Daoy (cell line): ENCODE data around the gene SH2D6. TPM values are rescaled to one million over a fixed set of nuclear protein-coding genes. Genes with fewer than 3 reads are reported as not detected.
"Not testable (repeated sequence)": the region's sequence is repeated elsewhere in the genome, so short reads cannot be mapped to it uniquely, and the experiment has no call there.

Experiments
- DNase-seq: peaks from one replicate; pipeline ENCODE4 v3.0.0-alpha.2; 2015; ENCODE audit warnings: low read depth
- total RNA-seq: library from RNA; depleted of rRNA; stranded (reverse); fragments of >200 nt; shearing (Covaris generic); gene quantifications from 2 replicates; pipeline ENCODE4 v1.2.3, GENCODE V29; 2014

SH2D6 gene
- total RNA-seq, 1 experiment from 2014 or later, result 0.34 TPM

DNA sequence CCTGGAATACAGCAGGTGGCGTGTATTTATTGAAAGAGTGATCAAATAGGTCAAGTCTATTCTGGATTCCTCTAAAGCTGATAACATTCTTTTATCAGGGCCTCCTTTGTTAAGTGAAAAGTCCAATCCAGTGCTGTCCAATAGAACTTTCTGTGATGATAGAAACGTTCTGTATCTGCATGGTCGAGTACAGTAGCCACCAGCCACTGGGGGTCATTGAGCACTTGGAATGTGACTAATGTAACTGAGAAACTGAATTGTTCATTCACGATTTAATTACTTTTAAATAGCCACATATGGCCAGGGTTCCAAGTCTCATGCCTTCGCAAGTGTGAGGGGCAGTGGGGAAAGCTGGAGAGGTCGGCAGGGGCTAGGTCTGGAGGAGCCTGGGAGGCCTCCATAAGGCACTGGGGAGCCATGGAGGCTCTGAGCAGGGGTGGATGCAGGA lies 20.5 kb downstream of the SH2D6 start:
- DNase-seq, result no peak

DNA sequence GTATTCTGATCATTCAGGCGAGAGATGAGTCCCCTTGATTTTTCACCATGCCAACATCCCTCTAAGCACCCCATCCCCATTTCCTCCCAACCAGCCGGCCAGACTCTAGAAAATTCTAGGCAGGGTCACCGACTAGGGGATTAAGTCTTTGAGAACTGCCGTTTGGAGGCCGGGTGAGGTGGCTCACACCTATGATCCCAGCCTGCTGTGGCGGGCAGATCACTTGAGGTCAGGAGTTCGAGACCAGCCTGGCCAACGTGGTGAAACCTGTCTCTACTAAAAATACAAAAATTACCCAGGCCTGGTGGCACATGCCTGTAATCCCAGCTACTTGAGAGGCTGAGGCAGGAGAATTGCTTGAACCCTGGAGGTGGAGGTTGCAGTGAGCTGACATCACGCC lies 21.1 kb downstream of the SH2D6 start:
- DNase-seq, result not testable (repeated sequence)

DNA sequence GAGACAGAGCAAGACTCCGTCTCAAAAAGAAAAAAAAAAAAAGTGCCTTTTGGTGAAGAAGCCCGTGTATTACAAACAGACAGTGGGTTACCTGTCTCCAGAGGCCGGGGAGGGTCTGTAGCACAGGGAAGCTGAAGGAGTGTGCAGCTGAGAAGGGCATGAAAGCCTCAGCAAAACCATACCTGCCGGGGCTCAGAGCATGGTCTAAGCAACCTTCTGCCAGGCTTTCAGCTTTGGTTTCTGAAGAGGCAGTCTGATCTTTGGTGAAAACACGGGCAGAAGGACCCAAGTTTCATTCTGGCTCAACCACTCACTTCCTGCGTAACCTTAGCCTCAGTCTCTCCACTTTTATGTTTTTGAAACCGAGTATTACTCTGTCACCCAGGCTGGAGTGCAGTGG lies 21.5 kb downstream of the SH2D6 start:
- DNase-seq, result no peak

DNA sequence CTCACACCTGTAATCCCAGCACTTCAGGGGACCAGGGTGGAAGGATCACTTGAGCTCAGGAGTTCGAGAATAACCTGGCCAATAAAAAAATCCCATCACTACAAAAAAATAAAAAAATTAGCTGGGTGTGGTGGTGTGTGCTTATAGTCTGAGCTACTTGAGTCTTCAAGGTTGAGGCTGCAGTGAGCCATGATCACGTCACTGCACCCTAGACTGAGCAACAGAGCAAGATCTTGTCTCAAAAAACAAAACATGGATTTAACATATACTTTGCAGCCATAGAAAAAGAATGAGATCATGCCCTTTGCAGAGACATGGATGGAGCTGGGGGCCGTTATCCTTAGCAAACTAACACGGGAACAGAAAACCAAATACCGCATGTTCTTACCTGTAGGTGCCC lies 22.2 kb downstream of the SH2D6 start:
- DNase-seq, result no peak

DNA sequence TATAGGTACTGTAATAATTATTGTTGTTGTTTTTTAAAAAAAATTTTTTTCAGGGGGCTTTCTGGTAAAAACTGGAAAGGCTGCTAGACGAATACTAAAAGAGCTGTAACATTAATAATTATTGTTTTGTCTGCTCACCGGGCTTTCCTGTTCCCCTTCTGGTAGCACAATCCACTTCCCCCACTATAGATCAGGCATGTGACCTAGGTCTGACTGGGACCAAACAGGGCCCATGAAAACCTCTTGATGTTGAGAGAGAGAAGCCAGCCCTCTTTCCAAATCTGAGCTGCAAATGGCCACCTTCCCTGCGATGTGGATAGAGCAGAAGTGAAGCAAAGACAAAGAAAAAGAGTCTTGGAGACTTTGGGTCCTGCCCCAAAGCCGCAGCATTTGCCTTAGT lies 23.4 kb downstream of the SH2D6 start:
- DNase-seq, result no peak

DNA sequence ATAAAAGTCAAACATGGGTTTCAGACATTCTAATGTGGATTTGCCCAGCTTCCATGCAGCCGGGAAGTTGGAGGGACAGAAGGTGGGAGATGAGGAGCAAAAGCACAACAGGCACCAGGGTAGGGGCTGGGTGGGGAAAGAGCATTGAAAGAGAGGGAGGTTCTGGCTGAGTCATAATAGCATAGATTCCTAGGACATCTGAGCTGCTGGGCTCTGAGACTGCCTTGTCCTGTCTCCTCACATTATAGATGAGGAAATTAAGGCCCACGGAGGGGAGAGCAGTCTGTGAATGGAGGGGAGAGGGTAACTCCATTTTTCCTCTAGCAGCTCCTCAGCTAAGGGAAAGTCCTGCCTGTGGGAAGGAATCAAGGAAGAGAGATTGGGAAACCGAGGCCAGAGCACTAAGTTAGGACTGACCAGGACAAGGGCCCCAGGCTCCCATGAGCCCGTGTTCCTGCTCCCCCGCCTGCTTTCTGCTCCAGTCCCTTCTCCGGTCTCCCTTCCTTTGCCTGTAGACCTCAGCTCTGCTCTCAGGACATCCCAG lies 26.2 kb downstream of the SH2D6 start:
- DNase-seq, result no peak

DNA sequence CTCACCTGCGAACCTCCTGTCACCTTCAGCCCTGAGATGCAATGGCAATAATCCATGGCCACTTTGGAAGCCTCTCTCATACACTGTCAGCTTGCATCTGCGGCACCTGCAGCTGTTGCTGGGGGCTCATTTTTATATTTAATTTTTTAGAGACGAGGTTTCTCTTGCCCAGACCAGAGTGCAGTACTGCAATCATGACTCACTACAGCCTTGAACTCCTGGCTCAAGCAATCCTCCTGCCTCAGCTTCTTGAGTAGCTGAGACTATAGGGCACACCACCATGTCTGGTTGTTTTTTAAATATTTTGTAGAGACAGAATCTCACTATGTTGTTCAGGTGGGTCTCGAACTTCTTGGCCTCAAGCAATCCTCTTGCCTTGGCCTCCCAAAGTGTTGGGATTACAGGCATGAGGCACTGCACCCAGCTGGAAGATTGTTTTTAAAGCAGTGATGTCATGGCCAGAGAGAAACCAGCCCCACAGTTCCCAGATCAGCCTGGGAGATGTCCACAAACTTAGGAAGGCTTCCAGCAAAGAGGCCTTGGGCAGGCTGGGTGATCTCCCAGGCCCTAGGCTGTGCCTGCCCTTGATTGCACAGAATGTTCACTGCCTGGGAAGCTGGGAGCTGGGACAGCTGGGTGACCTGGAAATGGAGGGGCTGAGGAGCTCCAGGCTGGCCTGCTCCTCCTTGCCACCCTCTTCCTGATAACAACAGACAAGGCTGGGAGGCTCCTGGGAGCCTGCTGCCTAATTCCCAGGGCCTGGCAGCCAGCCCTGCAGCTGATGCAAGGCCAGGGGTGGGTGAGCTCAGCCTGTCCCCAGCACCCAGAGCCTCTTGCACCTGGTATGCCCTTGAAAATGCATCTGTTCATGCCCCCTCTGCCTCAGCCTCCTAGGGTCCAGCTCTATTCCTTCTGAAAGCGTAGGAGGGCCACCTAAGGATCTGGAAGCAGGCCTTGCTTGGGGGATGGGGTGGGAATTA lies 27.1 kb downstream of the SH2D6 start:
- peak; percentile 36 for DNase-seq

DNA sequence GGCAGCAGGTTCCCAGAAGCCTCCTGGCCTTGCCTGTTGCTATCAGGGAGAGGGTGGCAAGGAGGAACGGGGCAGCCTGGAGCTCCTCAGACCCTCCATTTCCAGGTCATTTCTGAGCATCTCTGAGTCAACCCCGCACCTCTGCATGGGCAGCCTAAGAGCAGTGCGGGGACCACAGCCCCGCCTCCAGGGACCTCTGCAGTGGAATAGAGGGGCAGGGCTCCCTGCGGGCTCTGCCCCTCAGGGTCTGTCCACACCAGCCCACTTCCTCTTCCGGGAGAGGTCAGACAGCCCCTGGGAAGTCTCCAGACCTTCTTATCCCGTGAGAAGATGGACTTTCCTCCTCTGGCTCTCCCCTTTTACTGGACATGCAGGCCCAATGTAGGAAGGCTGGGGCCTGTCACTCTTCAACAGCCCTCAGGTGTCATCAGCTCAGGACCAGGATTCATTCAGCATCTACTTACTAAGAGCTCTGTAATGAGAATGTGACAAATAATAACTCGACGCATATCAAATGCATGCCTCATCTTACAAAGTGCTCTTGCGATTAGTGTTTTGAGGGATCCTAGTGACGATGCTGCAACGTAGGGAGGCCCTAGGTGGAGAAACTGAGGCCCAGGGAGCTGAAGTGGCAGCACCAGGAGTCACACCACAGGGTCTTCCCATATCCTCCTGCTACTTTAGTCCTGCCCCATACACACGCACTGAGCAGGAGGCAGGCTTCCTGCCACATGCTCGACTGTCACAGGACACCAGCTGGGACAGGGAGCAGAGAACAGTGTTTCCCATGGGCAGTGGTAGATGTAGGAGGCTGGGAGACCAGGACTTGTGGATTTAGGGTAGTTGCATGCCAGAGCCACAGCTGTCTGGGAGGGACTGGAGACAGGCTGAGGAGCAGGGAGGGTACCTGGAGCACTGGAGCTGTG lies 28.0 kb downstream of the SH2D6 start:
- DNase-seq, result no peak

DNA sequence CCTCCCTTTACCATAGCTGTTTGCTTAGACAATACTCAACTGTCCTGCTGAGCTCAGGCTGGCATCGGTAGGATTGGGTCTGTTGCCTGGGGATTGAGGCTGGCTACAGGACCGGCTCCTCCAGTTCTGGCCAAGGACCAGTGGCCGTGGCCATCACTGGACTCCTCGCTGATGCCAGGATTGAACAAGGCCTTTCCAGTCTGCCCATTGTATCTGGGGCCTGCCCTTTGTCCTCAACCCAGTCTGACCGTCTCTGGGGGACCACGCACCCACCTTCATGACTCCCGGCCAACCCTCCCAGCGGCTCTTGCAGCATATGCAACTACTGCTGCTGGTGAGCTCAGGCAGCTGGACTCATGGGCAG lies 28.7 kb downstream of the SH2D6 start:
- no peak for DNase-seq

DNA sequence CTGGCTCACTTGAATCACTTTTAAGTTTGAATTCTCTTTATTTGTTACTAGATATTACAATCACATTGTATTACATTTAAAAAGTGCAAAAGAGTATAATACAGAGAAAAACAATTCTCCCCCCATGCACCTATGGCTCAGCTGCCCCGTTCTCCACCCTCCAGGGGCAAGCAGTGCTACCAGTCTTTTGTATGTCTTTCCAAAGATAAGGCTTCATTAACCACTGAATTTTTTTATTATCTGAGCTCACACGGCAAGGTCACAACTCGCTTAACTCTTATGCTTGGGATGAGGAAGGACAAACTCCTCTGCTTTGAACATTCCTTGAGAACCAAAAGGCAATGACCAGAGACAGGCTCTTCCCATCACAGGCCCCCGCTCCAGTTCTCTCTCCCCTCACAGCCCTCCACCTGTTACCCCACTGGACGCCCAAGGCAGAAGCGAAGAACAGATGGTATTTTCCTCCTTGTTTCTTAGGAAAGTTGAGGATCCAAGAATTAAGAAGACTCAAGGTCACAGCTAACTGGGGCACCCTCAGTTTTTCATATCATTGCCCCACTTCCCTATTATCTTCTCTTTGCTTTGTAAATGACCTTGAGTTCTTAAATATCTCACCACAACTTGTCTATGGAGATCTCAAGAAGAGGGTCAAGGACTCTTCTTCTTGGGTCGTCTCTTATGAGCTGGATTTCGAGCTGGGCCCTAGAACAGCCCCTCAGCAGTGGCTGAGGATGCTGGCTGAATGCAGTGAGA lies 30.1 kb downstream of the SH2D6 start:
- no peak for DNase-seq

DNA sequence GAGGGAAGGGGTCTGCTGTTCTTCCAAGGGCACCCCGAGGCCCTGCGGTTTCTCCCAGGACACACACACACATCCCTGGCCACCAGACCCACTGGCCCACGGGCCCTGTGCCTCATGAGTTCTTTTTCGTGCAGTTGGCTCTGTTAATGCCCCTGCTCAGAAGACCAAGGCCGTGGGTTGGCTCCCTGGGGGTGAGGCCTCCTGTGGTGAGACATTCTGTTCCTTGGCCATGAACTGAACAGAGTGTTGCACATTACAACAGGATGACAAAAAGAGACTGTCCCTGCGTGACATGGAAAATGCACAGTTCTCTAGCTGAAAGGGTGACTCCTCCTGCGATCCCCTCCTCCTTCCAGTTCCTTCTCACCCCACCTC lies 30.7 kb downstream of the SH2D6 start:
- no peak for DNase-seq

DNA sequence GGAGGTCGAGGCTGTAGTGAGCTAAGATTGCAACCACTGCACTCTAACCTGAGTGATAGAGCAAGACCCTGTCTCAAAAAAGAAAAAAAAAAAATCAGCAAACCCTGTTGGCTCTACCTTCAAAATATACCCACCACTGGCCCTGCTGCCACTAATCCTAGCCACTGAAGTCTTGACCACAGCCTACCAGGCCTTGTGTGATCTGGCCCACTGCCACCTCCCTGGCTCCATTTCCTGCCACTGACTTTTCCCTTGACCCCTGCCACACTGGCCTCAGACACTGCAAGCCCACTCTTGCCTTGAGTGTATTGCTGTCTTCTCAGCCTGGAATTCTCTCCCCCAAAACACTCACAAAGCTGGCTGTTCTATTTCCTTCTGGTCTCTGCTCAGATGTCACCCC lies 33.7 kb downstream of the SH2D6 start:
- DNase-seq, result no peak

DNA sequence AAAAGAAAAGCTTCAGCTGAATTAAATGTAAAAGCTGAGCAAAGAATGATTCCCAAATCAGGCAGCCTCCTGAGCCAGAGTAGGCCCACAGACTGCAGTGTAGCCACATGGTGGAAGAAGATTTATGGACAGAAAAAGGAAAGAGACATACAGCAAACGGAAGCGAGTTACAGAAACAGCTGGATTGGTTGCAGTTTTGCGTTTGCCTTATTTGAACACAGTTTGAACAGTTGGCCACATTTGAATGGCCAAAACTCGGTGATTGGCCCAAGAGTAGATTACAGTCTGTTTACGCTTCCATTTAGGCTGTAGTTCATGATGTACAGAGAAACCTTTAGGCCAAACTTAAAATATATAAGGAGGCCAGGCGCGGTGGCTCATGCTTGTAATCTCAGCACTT lies 35.1 kb downstream of the SH2D6 start:
- no peak for DNase-seq

DNA sequence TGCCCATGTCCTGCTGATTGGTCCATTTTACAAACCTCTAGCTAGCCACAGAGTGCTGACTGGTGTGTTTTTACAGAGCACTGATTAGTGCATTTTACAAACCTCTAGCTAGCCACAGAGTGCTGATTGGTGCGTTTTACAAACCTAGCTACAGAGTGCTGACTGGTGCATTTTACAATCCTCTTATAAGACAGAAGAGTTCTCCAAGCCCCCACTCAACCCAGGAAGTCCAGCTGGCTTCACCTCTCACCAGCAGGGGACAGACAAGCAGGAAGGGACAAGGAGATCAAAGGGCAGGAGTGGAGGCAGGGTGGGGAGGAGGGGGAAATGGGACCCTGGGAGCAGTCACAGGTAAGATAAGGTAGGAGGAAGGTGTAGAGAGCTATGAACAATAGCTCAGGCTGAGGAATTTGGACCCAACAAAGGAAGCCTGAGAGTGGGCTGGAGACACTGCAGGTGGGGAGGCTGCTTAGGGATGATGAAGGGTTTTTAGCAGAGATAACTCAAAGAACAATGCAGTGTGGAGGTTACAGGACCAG lies 37.1 kb downstream of the SH2D6 start:
- no peak for DNase-seq

DNA sequence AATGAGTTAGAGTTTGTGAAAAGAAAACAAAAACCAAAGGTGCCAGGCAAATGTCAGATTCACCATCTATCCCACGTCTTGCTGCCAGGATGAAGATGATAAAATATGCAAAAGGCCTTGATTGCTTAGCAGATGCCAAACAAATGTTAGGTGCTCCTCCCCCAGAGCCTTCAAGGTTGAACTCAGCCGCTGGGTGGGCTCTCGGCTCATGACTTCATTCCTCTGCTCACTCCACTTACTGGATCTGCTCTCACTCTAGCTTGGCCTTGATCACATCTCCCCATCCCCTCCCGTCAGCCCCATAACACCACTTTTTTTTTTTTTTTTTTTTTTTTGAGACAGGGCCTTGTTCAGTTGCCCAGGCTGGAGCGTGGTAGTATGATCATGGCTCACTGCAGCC lies 38.5 kb downstream of the SH2D6 start:
- DNase-seq, result no peak

DNA sequence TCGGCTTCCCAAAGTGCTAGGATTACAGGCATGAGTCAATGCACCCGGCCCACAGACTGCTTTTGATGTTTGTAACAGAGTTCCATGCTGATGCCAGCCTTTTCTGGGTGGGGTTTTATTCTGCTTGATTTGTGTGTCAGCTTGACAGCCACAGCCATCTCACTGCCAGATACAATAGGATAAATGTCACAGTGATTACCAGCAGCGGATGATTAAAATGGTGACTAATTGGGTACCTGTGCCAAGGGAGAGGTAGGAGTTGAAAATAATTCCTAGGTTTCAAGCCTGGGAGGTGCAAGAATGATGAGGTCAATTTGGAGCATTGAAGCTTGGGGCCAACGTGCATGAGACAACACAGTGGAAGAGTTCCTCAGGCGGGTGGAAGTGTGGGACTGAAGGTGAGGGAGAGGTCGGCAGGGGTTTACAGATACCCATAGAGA lies 39.4 kb downstream of the SH2D6 start:
- peak; percentile 76 for DNase-seq

DNA sequence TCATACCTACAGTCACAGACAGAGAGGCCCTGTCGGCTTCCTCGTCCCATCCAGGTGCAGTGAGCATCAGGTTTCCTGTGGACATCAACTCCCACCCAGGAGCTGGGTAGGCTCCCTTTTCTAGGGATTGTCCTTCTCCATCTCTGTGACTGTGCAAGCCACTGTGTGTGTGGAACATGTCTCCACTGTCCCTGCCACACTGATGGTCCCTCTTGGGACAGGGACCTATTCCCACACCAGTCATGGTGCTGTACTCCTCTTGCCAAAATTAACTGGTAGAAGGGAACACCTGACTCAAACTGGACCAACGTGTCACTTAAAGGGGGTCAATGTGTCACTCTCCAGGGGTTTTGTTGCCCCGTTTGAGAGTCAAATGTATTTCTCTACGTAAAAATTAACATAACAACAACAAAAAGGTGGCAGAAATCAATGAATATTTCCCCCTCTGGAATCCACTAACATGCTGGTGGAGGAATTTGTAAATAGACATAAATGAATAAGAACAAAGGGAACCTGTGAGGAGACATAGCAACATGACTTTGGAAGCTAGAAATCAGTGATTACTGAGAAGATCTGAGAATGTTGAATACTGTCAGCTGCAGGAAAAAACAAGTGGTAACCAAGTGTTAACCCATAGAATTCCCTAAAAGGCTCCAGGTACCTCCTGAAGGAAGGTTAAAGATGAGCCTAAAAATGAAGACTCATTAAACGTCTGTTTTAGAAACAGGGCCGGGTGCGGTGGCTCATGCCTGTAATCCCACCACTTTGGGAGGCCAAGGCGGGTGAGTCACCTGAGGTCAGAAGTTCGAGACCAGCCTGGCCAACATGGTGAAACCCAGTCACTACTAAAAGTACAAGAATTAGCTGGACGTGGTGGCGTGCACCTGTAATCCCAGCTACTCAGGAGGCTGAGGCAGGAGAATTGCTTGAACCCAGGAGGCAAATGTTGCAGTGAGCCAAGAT lies 40.4 kb downstream of the SH2D6 start:
- DNase-seq, result peak; percentile 31

DNA sequence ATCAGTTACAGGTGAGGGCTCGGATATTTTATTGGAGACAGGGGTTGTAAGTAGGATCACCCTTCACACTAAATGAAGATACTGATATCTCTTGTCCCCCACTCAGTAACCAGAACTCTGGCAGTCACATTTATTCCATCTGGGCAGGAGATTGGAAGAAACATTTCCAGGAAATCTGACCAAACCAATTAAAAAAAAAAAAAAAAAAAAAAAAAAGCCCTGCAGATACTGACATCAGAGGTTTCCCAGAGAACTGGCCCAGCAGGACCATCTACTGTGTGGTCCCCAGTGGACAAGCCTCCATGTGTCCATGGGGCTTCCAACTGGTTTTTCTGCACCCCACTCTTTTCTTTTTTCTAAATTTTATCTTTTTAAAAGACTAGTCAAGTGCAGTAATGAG lies 41.3 kb downstream of the SH2D6 start:
- DNase-seq, result no peak

DNA sequence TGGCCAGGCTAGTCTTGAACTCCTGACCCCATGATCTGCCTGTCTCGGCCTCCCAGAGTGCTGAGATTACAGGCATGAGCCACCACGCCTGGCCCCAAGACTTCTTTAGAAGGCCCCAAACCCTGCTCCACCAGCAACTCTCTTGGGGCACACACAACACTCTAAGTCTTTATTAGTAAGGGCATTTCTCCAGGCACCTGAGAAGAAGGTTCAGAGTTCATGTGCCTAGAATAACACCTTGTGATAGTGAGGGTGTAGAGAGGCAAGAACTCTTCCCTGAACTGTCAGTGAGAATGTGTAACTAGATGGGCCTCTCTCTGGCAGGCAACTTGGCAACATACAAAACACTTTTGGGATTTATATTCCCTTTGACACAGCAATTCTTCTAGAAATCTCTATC lies 43.8 kb downstream of the SH2D6 start:
- no peak for DNase-seq

DNA sequence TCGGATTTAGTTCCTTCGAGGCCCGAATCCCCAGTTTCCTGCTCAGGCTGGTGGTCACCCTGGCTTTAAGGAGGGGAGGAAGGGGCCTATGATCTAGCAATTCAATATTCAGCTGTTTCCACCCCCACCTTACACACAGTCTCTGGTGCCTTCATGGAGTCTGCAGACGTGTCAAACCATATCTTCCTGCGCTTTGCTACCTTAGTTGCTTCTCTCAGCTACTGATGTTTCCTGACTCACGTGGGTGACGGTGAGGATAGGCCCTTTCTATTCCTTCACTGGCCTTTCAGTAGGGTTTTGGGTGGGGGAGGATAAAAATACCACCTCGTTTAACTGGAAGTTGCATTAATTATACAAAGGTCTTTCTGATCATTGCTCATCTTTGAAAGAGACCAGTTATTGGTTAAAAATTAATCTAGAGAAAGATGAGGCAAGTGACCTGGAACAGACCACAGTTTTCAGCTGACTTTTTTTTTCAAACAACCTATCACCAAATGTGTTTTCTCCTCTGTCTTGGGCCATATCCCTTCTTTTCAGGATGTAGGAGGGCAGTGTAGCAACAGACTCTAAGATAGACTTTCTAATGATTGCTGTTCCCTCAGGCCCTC lies 49.7 kb downstream of the SH2D6 start:
- DNase-seq, result no peak
